MM.1S (cell line): ENCODE measurements around the gene YWHAQ.

ENCODE experiments used
- CTCF ChIP-seq: fragments of 300-600 bp; sonication (generic); IDR thresholded peaks from 2 replicates; pipeline ENCODE4 v1.5.1; 2016; ENCODE audit warnings: antibody characterized with exemption, low read length, mixed read lengths
- EZH2 ChIP-seq: fragments of 300-600 bp; sonication (generic); optimal IDR thresholded peaks from 2 replicates; pipeline ENCODE3; 2017; ENCODE audit warnings: low read depth, mild to moderate bottlenecking, antibody characterized with exemption, low read length, mixed read lengths

GRCh38 chr2:9649261-9649660 is 18.5 kb upstream of the YWHAQ start:
- TF ChIP-seq CTCF (no peak), EZH2 (no peak)
